CD4-positive, alpha-beta T cell treated with Interferon alpha-2 for 1 hour (primary cell): ENCODE measurements around the gene COA7.
A peak's percentile ranks its signal among the peaks of the same experiment; 100 is the strongest.

Experiments
- DNase-seq, 2 donors: peaks; one replicate each; pipeline ENCODE4 v3.0.0-alpha.2; 2020 to 2022

COA7 gene

GRCh38 chr1:52667984-52668383 lies 30.2 kb downstream of the COA7 start:
- no peak for DNase-seq

DNA sequence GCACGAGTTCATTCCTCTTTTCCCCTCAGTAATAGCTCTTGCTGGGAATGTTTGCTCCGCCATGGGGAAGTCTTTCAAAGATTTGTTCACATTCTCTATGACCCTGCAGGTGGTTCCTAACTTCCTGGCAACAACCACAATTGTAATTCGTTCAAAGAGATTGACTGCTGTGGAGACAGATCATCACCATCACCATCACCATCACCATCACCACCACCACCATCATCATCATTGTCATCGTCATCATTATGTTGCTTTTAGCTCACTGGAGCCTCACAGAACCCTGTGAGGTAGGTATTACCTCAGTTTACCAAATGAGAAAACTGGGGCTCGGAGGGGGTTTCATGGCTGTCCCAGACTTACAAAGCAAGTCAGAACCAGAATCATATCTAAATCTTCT lies 30.9 kb downstream of the COA7 start:
- DNase-seq, result no peak

GRCh38 chr1:52665006-52665941 lies 32.9 kb downstream of the COA7 start:
- no peak for DNase-seq

- no peak for DNase-seq
Measured at GRCh38 chr1:52663716-52664115, 34.4 kb downstream of the COA7 start.

GRCh38 chr1:52662645-52663313 lies 35.4 kb downstream of the COA7 start:
- no peak for DNase-seq

GRCh38 chr1:52660807-52661206 lies 37.3 kb downstream of the COA7 start:
- no peak for DNase-seq

DNA sequence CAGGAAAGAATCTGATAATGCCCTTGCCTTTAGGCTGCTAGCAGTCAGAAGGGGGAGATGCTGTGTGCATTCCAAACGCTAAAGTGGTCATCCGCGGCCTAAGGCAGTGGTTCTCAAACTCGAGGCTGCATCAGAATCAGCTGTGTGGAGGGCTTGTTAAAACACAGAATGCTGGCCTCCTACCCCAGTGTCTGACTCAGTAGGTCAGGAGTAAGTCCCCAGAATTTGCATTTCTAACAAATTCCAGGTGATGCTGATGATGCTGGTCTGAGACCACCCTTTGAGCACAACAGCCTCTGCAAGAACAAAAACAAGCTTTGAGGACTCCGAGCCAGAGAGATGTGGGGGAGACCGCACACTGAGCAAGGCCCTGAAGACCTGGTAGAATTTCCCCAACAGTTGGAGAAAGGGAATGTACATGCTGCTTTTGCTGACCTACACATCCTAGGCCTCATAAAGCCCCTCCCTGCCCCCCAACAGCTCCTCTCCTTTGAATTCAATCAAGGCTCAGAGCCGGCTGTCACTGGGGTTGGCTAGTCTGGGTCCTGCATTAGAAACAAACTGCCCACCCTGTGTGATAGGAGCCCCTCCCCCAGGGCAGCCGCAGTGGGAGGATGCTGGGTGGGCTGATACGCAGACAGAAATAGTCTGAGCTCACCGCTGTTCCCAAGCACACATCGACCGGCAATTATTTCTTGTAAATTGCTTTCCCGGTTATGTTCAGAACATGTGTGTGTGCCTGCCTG lies 38.1 kb downstream of the COA7 start:
- DNase-seq, result no peak

DNA sequence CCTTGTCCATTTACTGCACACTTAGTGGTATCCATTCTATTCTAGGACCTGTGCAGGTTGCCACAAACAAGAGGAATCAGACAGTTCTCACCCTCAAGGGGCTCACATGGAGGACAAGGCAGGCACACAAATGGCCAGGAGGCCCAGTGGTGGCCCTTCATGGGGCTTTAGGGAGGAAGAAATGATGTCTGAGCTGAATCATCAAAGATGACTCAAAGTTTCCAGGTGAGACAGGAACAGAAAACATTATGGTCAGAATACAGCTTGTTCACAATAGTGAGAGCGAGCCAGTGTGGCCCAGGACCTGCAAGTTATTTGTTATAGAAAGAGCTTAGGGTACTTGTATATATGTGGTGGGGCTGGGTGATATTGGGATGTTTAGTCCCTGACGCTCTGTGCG lies 38.8 kb downstream of the COA7 start:
- no peak for DNase-seq

DNA sequence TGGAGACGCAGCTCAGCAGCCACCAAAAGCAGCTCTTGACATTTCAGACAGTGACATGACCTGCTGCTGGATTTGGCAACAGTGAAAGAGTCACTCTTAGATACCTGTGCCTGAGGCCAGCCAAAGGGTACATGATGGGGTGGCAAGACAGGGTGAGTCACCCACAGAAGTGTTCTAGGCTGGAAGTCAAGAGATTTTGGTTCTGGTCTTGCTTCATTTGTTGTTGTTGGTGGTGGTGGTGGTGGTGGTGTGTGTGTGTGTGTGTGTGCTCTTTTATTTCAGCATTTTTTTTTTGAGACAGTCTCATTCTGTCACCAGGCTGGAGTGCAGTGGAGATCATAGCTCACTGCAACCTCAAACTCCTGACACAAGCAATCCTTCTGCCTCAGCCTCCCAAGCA lies 39.4 kb downstream of the COA7 start:
- no peak for DNase-seq

DNA sequence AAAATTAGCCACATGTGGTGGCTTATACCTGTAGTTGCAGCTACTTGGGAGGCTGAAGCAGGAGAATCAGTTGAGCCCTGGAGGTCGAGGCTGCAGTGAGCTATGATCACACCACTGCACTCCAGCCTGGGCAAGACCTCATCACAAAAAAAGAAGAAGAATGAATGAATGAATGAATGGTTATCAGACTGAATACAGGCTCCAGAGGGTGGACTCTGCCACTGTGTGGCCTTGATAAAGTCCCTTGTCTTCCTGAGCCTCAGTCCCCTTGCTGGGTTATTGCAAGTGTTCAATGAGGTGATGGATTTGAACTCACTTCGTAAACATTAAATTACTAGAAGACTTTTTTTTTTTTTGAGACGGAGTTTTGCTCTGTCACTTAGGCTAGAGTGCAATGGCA lies 40.4 kb downstream of the COA7 start:
- DNase-seq, result no peak

DNA sequence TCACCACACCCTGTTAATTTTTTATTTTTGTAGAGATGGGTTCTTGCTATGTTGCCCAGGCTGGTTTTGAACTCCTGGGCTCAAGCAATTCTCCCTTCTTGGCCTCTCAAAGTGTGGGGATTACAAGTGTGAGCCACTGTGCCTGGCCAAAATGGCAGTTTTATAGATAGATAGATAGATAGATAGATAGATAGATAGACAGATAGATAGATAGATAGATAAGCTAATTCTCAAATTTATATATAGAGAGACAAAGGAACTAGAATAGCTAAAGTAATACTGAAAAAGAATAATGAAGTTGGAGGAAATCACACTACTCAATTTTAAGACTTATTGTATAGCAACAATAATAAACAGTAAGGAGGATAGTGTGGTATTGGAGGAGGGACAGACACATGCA lies 44.1 kb downstream of the COA7 start:
- no peak for DNase-seq

DNA sequence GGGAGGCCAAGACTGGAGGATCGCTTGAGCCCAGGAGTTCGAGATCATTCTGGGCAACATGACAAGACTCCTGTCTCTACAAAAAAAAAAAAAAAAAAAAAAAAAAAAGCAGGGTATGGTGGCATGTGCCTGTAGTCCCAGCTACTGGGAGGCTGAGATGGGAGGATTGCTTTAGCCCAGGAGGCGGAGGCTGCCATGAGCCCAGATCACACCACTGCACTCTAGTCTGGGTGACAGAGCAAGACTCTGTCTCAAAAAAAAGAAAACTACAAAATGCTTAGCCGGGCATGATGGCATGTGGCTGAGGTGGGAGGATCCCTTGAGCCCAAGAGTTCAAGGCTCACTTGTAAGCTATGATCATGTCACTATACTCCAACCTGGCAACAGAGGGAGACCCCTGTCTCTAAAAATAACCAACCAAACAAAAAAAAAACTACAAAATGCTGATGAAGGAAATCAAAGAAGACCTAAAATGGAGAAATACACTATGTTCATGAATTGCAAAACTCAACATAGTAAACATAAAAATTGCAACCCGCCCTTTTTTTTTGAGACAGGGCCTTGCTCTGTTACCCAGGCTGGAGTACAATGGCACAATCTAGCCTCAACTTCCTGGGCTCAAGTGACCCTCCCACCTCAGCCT lies 44.8 kb downstream of the COA7 start:
- DNase-seq, result no peak

DNA sequence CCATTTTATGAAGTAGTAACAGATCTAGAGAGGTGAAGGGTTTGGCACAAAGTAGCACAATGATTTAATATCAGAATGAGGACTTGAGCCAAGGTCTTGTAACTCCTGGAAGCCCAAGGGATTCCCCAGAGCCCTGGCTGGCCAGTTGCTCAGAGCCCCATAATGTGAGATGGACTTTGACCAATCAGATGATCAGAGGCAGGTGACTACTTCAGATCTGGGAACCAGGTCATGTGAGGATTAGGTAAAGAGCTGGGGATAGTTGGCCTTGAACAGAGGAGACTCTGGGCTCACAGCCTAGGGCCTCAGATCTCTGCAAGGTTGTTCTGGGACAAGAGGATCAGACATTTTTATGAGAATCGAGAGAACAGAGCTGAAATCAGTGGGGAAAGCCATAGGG lies 46.2 kb downstream of the COA7 start:
- no peak for DNase-seq

DNA sequence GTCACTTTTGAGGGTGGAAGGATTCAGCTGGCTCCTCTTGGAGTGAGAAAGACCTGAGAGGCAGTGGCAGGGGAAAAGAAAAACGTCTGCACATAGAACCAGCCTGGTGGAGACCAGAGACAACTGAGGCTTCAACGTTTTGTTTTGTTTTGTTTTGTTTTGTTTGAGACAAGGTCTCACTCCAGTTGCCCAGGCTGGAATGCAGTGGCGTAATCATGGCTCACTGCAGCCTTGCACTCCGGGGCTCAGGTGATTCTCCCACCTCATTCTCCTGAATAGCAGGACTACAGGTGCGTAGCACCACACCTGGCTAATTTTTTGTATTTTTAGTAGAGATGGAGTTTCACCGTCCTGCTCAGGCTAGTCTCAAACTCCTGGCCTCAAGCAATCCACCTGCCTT lies 52.9 kb downstream of the COA7 start:
- DNase-seq, result no peak

DNA sequence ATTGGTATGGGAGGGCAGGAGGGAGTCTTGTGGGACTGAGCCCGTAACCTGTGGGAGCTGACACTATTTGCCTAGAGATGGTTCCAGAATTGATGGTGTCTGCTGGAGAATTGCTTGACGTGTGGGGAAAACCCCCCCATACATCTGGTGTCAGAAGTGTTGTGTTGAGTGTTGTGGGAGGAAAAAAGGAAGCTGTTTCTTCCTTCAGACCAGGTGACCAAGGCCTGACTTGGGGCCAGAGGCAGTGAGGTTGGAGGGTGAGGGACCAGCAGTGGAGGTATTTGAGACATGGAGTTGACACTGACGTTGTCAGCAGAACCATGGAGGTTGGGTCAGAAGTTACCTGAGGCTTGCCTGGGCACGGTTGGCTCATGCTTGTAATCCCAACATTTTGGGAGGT lies 56.8 kb downstream of the COA7 start:
- DNase-seq, result peak; percentile 9 to 52

- DNase-seq, result no peak
Measured at GRCh38 chr1:52640697-52641096, 57.5 kb downstream of the COA7 start.

- no peak for DNase-seq
Measured at GRCh38 chr1:52637946-52638345, 60.2 kb downstream of the COA7 start.

DNA sequence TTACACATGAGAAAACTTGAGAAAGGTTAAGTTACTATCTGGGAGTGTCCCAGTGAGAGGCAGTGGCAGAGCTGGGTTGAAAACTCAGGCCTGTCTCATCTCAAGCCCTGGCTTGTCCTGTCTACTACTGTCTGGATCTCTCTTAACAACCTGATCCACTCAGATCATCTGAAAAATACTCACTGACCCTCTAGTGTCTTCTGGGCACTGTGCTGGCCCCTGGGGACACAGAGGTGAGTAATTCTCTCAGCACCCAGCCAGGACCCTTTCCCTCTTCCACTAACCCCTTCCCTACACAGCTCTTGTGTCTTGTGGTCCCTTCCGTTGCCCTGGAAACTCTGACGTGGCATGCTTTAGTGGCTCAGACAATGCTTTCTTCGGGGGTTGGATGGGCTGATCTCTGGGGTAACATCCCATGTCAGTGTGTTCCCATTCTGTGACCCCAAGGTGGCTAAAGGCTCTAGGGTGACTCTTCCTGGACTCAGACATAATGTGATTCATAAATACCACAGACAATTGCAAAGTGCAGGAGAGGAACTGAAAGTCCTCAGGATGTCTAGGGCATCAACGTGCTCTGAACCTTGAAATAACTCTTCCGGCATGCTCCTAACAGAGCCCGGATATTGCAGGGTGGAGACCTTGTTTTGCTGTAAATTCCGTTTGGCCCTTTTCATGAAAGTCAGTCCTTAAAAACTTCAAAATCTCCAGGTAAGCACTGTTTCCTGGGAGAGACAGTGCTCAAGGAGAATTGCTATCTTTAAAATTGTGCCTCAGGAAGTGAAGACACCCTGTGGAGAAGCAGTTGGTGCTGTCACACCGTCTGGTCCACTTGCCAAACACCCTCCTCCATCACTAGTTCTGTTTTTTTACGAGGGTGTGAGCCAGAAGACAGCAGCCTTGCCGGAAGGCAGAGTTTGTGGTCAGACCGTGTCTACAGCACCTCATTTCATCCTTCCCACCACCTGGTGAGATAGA lies 61.1 kb downstream of the COA7 start:
- DNase-seq, result peak; percentile 85 to 87

DNA sequence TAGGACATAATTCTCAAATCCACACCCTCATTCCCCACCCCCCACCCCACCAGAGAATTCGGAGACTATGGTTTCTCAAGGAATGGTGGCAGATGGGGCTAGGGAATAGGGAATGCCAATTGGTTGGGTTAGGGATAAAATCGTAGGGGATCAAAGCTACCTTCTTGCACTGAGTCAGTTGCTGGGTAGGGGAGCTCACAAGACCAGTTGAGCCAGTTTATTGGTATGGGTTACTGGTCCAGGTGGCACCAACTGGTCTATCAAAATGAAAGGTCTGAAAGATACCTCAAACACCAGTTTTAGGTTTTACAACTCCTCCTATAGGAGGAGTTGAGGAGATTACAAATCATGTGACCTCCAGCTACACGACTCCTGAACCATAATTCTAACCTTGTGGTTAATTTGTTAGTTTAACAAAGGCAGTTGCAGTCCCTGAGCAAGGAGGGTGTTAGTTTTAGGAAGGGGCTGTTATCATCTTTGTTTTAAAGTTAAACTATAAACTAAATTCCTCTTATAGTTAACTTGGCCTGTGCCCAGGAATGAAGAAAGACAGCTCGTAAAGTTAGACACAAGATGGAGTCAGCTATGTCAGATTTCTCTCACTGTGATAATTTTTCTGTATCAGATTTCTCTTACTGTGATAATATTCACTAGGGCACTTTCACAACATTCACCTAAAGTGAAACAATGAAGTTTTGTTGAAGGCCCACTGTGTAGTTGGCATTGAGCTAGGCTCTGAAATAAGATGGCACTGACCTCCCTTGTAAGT lies 62.6 kb downstream of the COA7 start:
- DNase-seq, result peak in 1 of 2 donors; percentile 64
